Stomach smooth muscle (tissue), 2 donors: ENCODE results near the gene IGLL5.

ENCODE experiments used
- H3K27ac ChIP-seq: one replicate; pipeline ENCODE4 v1.7.0; 2013; ENCODE audit warnings: mild to moderate bottlenecking, low read length, inconsistent platforms
- H3K27me3 ChIP-seq, 2 donors: one replicate each; pipeline ENCODE4 v1.7.0; 2013; ENCODE audit warnings: low read length in 2 of 2; ENCODE audit not compliant: insufficient read depth in 2 of 2, control insufficient read depth in 1 of 2
- H3K36me3 ChIP-seq, 2 donors: one replicate each; pipeline ENCODE4 v1.7.0; 2013; ENCODE audit warnings: low read length in 2 of 2; ENCODE audit not compliant: control insufficient read depth in 2 of 2, insufficient read depth in 2 of 2
- H3K4me1 ChIP-seq: one replicate; pipeline ENCODE4 v1.7.0; 2013; ENCODE audit warnings: low read length; ENCODE audit not compliant: control insufficient read depth, insufficient read depth
- H3K4me3 ChIP-seq, 2 donors: one replicate each; pipeline ENCODE4 v1.7.0; 2013; ENCODE audit warnings: low read length in 2 of 2
- H3K9ac ChIP-seq, 2 donors: one replicate each; pipeline ENCODE4 v1.7.0; 2013; ENCODE audit warnings: low read length in 2 of 2, mild to moderate bottlenecking in 1 of 2
- H3K9me3 ChIP-seq, 2 donors: one replicate each; pipeline ENCODE4 v1.7.0; 2013; ENCODE audit warnings: low read length in 2 of 2; ENCODE audit not compliant: control insufficient read depth in 2 of 2
- donor health status: healthy.
- donor health status: Pancreatic carcinoma.

IGLL5 gene

GRCh38 chr22:22878801-22879674 is 8.6 kb upstream of the IGLL5 start:
- Histone ChIP-seq H3K9ac (no peak overlapping the region), H3K9me3 (peaks cover 0 to 5% of the 10 kb centered on the region in 2 donors), H3K27ac (no peak overlapping the region), H3K27me3 (peaks cover 0 to 8% of the 10 kb centered on the region in 2 donors), H3K36me3 (no peaks in the 10 kb centered on the region), H3K4me1 (no peaks in the 10 kb centered on the region), H3K4me3 (no peak overlapping the region)

DNA sequence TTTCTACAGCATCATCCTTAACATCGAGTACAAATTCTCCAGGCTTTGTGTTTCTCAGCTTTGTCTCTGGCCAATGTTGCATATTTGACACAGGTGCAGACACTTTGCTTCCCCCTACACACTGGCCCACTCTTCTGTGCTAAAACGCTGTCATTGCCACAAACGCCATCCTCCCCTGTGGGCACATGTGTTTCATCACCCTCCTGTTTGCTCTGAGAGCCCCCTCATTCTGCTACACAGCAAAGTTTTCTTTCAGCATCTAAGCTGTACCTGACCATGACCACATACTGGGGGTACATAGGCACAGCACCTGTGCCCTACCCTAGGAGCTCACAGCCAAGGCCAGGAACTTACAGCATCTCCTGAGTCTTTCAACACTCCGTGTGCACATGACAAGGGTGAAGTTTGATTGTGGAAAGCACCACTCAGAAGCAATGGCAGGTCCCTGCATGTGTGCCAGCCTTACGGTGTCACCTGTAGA is 7.9 kb upstream of the IGLL5 start:
- no peak overlapping the region for H3K9ac ChIP-seq
- no peaks in the 10 kb centered on the region for H3K4me1 ChIP-seq
- no peaks in the 10 kb centered on the region for H3K36me3 ChIP-seq
- H3K27ac ChIP-seq, result no peak overlapping the region
- H3K27me3 ChIP-seq, result peaks cover 0 to 8% of the 10 kb centered on the region in 2 donors
- H3K4me3 ChIP-seq, result no peak overlapping the region
- H3K9me3 ChIP-seq, result no peaks in the 10 kb centered on the region

- no peak overlapping the region for H3K4me3 ChIP-seq
- H3K27me3 ChIP-seq, result peaks cover 0 to 8% of the 10 kb centered on the region in 2 donors
- H3K9me3 ChIP-seq, result no peaks in the 10 kb centered on the region
- H3K4me1 ChIP-seq, result no peaks in the 10 kb centered on the region
- no peak overlapping the region for H3K9ac ChIP-seq
- no peaks in the 10 kb centered on the region for H3K36me3 ChIP-seq
- no peak overlapping the region for H3K27ac ChIP-seq
Observed at GRCh38 chr22:22880645-22881044, 7.0 kb upstream of the IGLL5 start.

GRCh38 chr22:22881116-22882000 is 6.3 kb upstream of the IGLL5 start:
- no peaks in the 10 kb centered on the region for H3K4me1 ChIP-seq
- no peak overlapping the region for H3K27ac ChIP-seq
- H3K36me3 ChIP-seq, result no peaks in the 10 kb centered on the region
- H3K4me3 ChIP-seq, result no peak overlapping the region
- no peaks in the 10 kb centered on the region for H3K9me3 ChIP-seq
- peaks cover 0 to 8% of the 10 kb centered on the region in 2 donors for H3K27me3 ChIP-seq
- no peak overlapping the region for H3K9ac ChIP-seq

- Histone ChIP-seq H3K4me3 (no peak overlapping the region), H3K27ac (no peak overlapping the region), H3K36me3 (no peaks in the 10 kb centered on the region), H3K9ac (no peak overlapping the region), H3K9me3 (no peaks in the 10 kb centered on the region), H3K4me1 (no peaks in the 10 kb centered on the region), H3K27me3 (peaks cover 0 to 8% of the 10 kb centered on the region in 2 donors)
Observed at GRCh38 chr22:22882033-22882717, 5.4 kb upstream of the IGLL5 start.

- Histone ChIP-seq H3K27ac (no peak overlapping the region), H3K9ac (no peak overlapping the region), H3K27me3 (peaks cover 2 to 8% of the 10 kb centered on the region in 2 donors), H3K9me3 (no peaks in the 10 kb centered on the region), H3K4me1 (no peaks in the 10 kb centered on the region), H3K4me3 (no peak overlapping the region), H3K36me3 (no peaks in the 10 kb centered on the region)
Observed at GRCh38 chr22:22883090-22883727, 4.4 kb upstream of the IGLL5 start.

- Histone ChIP-seq H3K36me3 (no peaks in the 10 kb centered on the region), H3K27me3 (peaks cover 5 to 6% of the 10 kb centered on the region in 2 donors), H3K9ac (no peak overlapping the region), H3K4me3 (no peak overlapping the region), H3K27ac (no peak overlapping the region), H3K4me1 (no peaks in the 10 kb centered on the region), H3K9me3 (no peaks in the 10 kb centered on the region)
Observed at GRCh38 chr22:22884010-22884887, 3.4 kb upstream of the IGLL5 start.

DNA sequence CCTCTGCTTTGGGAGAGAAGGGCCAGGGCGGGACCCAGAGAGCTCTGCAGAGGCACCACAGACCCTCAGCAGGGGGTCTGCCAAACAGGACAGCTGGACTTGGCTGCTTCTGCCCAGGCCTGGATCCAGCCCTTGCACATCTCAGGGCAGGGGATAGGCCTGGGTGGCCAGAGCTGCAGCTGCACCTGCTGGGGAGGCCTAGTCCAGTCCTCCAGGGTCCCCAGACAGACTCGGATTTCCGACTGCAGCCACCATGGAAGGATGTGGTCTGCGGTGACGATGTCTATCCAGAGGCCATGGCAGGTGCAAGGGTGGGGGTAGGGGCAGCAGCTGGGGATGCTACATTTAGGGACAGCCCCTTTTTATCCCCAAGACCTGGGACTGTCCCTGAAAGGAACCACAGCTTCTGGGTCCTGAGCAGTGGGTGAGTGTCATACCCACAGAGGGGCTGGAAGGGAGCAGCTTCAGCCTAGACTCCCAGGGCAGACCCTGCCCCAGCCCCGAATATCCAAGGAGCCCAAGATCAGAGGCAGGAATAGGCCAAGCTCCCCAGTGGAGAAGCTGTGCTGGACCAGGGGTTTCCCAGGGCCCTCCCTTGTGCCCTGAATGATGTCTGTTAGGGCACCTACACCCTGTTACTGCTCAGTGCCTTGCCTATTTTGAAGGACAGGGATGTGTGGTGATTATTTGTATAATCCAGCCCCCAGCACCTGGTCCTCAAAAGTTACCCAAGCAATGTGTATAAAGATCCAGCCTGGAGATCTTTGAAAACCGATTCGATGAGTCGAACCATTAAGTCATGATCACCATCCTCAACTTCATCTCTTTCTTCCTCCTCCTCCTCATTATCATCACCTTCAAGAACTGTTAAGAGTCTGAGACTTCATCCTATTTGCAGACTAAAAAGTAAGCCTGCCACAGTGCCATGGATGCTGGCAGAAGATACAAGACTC is 2.5 kb upstream of the IGLL5 start:
- Histone ChIP-seq H3K9me3 (no peaks in the 10 kb centered on the region), H3K27ac (no peak overlapping the region), H3K9ac (no peak overlapping the region), H3K36me3 (no peaks in the 10 kb centered on the region), H3K4me1 (no peaks in the 10 kb centered on the region), H3K4me3 (no peak overlapping the region), H3K27me3 (peaks cover 3 to 5% of the 10 kb centered on the region in 2 donors)

DNA sequence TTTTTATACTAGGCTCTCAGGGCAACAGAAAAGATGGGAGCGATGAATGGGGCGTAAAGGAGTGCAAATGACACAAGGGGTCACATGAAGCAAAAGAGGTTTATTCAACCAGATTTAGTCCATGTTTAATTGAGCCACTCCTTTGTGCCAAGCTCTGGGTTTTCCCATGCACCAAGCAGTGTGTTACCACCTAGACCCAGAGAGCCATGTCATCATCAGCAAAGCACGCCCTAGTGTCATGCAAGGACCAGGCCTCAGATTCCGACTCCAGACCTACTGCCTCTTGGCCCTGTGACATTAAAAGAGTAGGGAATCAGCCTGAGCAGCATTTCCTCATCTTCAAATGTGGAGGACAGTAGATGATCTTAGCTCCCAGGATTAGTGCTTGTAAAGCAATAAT is 1.1 kb upstream of the IGLL5 start:
- no peaks in the 10 kb centered on the region for H3K9me3 ChIP-seq
- no peak overlapping the region for H3K27ac ChIP-seq
- H3K36me3 ChIP-seq, result no peaks in the 10 kb centered on the region
- peaks cover 0 to 5% of the 10 kb centered on the region in 2 donors for H3K27me3 ChIP-seq
- H3K9ac ChIP-seq, result no peak overlapping the region
- no peaks in the 10 kb centered on the region for H3K4me1 ChIP-seq
- H3K4me3 ChIP-seq, result no peak overlapping the region
